Tibial nerve (tissue), 3 donors: ENCODE measurements around the gene ZBTB40.

ENCODE experiments used
- CTCF ChIP-seq, 5 experiments: fragments of 200-600 bp in 3 of 5; fragments of 450-650 bp in 2 of 5; sonication (generic) in 3 of 5; IDR thresholded peaks; one replicate each; pipeline ENCODE4 v1.5.1; 2016 to 2019; ENCODE audit warnings: antibody characterized with exemption in 5 of 5, mild to moderate bottlenecking in 3 of 5, moderate library complexity in 2 of 5
- POLR2A ChIP-seq, 2 donors: fragments of 450-650 bp; IDR thresholded peaks; one replicate each; pipeline ENCODE4 v1.6.1; 2017; ENCODE audit warnings: antibody characterized with exemption in 2 of 2, mild to moderate bottlenecking in 2 of 2, moderate library complexity in 2 of 2

DNA sequence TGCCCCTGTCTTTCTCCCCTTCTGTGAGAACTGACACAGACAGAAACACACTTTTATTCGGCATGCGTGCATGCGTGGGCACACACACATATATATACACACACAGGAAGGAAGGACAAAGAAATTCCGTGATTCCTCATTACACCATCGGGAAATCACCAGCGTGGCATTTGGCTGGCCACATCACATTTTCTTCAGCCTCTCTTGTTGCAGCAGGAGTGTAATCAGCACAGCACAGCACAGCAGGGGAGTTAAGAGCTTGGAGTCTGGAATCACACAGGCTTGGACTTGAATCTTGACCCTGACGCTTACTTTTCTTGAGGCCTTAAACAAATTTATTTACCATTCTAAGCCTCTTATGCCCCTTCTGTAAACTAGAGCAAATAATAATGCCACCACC, 66.3 kb downstream of the ZBTB40 start:
- no peak for TF ChIP-seq POLR2A (IDR thresholded peaks at IDR 0.05)
- no peak for TF ChIP-seq CTCF (IDR thresholded peaks at IDR 0.05)
